Activated CD8-positive, alpha-beta memory T cell treated with anti-CD3 and anti-CD28 coated beads, Interleukin-2, amount 10 ng/mL, durations not matched to agents 7 days and 5 days (primary cell): ENCODE data around the gene IRAK2. TPM values are rescaled to one million over a fixed set of nuclear protein-coding genes. Genes with fewer than 3 reads are reported as not detected.
"Not testable (repeated sequence)": the region's sequence is repeated elsewhere in the genome, so short reads cannot be mapped to it uniquely, and the experiment has no call there.

Source experiments
- ATAC-seq: fragments of 150-1000 bp; cut with Tn5 transposase; one replicate; pipeline ENCODE4 v1.10.0; 2021; ENCODE audit warnings: moderate library complexity
- CTCF ChIA-PET: fragments of 350-600 bp; sonication (Branson Sonifier 250); formaldehyde crosslinking; loops from one replicate; lab custom pipeline; 2021; ENCODE audit warnings: antibody characterized with exemption; lab: Charles Lee
- DNase-seq: peaks from one replicate; pipeline ENCODE4 v3.0.0-alpha.2; 2020
- H3K27ac Mint-ChIP-seq: one replicate; pipeline ENCODE4 v1.8.0; 2021; ENCODE audit warnings: mild to moderate bottlenecking, mixed read lengths
- H3K27me3 Mint-ChIP-seq: one replicate; pipeline ENCODE4 v1.8.0; 2021; ENCODE audit warnings: mixed read lengths
- H3K36me3 Mint-ChIP-seq: one replicate; pipeline ENCODE4 v1.8.0; 2021; ENCODE audit warnings: mild to moderate bottlenecking, mixed read lengths
- H3K4me1 Mint-ChIP-seq: one replicate; pipeline ENCODE4 v1.8.0; 2021; ENCODE audit warnings: mixed read lengths
- H3K4me3 Mint-ChIP-seq: one replicate; pipeline ENCODE4 v1.8.0; 2021; ENCODE audit warnings: mild to moderate bottlenecking, moderate library complexity, mixed read lengths
- H3K9me3 Mint-ChIP-seq: one replicate; pipeline ENCODE4 v1.8.0; 2022; ENCODE audit warnings: low read depth, mixed read lengths
- total RNA-seq, 2 experiments: library from RNA; stranded (reverse); gene quantifications; one replicate each; pipeline ENCODE4 v1.2.3, GENCODE V29; 2021

Gene IRAK2
- total RNA-seq, 2 experiments from 2014 or later, result 3.0 to 9.1 TPM

DNA sequence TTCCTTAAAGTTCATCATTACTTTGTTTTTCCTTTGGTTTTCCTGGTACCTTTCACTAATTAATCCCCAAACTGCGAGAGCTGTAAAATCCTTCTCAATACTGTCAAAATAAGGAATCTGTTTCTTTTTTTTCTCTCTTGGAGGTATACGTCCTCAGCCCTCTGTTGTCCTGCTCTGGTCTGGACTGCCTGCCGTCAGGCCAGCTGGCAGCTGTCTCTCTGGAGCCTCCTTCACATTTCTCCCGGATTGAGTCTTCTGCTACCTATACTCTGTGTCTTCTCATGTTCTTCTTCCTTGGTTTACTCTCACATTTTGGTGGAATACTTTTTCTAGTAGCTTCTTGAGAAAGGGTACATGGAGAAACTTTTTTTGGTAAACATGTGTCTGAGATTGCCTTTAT, 97.3 kb downstream of the IRAK2 start:
- Mint-ChIP-seq H3K27me3 (no peaks in the 10 kb centered on the region), H3K36me3 (peaks cover 62% of the 10 kb centered on the region), H3K4me1 (peaks cover 61% of the 10 kb centered on the region), H3K27ac (peak overlapping the region; percentile 32), H3K9me3 (no peaks in the 10 kb centered on the region), H3K4me3 (no peak overlapping the region)
- DNase-seq, result no peak
- CTCF ChIA-PET, result interaction anchor here (0.7 to 4.1 kb wide), 7 partner anchors 10 to 330 kb away, joined by 3 to 20 read pairs (median 5); no protein-coding TSS in a partner anchor
- no peak for ATAC-seq

GRCh38 chr3:10263646-10264363, 99.1 kb downstream of the IRAK2 start:
- ATAC-seq, result peak; percentile 97
- peak overlapping the region; percentile 65 for H3K27ac Mint-ChIP-seq
- H3K27me3 Mint-ChIP-seq, result no peaks in the 10 kb centered on the region
- CTCF ChIA-PET, result interaction anchor here (0.6 to 4.1 kb wide), 35 partner anchors 9 to 435 kb away, joined by 3 to 20 read pairs (median 3); partner anchors contain the start of genes BRK1, IRAK2, SEC13 and TATDN2
- H3K4me3 Mint-ChIP-seq, result peak overlapping the region; percentile 54
- peak; percentile 76 for DNase-seq
- no peaks in the 10 kb centered on the region for H3K9me3 Mint-ChIP-seq
- peaks cover 65% of the 10 kb centered on the region for H3K4me1 Mint-ChIP-seq
- H3K36me3 Mint-ChIP-seq, result peaks cover 68% of the 10 kb centered on the region

DNA sequence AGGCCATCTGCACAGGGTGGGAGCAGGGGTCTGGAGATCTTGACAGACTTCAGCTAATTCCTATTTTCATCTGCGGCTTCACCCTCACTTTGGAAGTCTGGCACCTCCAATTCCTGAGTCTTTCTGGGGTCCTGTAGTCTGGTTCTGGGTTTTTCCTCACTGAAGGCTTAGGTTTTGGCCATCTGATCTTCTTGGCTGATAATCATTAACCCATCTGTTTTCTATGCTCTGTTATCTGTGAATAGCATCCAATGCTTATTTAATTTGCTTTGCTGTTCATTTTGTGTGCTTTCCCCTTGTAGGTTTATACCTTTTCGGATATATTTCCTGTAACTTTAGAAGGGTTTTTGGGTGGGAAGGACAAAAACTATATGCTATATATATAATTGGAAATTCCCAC, 101.1 kb downstream of the IRAK2 start:
- no peak for DNase-seq
- no peak overlapping the region for H3K4me3 Mint-ChIP-seq
- ATAC-seq, result no peak
- peaks cover 65% of the 10 kb centered on the region for H3K36me3 Mint-ChIP-seq
- no peak overlapping the region for H3K27ac Mint-ChIP-seq
- no peaks in the 10 kb centered on the region for H3K27me3 Mint-ChIP-seq
- no peaks in the 10 kb centered on the region for H3K9me3 Mint-ChIP-seq
- H3K4me1 Mint-ChIP-seq, result peaks cover 58% of the 10 kb centered on the region
- CTCF ChIA-PET, result interaction anchor here (1.4 to 1.6 kb wide), 2 partner anchors 10 to 119 kb away, joined by 3 read pairs; no protein-coding TSS in a partner anchor

DNA sequence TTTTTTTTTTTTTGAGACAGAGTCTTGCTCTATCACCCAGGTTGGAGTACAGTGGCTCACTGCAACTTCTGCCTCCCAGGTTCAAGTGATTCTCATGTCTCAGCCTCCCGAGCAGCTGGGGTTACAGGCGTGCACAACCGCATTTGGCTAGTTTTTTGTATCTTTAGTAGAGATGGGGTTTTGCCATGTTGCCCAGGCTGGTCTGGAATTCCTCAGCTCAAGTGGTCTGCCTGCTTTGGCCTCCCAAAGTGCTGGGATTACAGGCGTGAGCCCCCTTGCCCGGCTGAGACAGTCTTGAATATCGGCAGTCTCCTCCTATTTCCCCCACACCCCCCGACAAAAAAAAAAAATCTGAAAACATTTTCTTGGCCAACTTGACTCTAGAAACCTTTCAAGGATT, 102.2 kb downstream of the IRAK2 start:
- DNase-seq, H3K27me3 Mint-ChIP-seq, H3K9me3 Mint-ChIP-seq, H3K27ac Mint-ChIP-seq, H3K4me3 Mint-ChIP-seq, CTCF ChIA-PET, ATAC-seq: not testable (repeated sequence)
- Mint-ChIP-seq H3K36me3 (peaks cover 63% of the 10 kb centered on the region), H3K4me1 (peaks cover 50% of the 10 kb centered on the region)

- H3K4me3 Mint-ChIP-seq, result no peak overlapping the region
- ATAC-seq, result no peak
- H3K27me3 Mint-ChIP-seq, result no peaks in the 10 kb centered on the region
- H3K27ac Mint-ChIP-seq, result no peak overlapping the region
- CTCF ChIA-PET, result no interaction called here
- peaks cover 61% of the 10 kb centered on the region for H3K36me3 Mint-ChIP-seq
- no peak for DNase-seq
- H3K9me3 Mint-ChIP-seq, result no peaks in the 10 kb centered on the region
- peaks cover 48% of the 10 kb centered on the region for H3K4me1 Mint-ChIP-seq
Observed at GRCh38 chr3:10268116-10268515, 103.4 kb downstream of the IRAK2 start.

DNA sequence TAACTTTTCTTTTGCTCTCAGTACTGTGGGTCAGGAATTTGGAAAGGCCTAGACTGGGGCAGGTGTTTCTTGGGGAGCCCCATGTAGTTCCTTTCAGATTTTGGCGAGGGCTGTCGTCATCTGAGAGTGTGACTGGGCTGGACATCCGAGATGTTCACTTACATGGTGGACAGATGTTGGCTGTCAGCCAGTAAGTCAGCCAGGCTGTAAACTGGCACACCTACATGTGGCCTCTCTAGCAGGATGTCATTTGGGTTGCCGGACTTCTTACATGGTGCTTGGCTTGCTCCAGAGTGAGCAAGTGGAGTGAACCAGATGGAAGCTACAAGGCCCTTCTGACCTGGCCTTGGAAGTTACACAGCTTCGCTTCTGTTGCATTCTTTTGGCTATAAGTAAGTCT, 104.2 kb downstream of the IRAK2 start:
- no peak overlapping the region for H3K4me3 Mint-ChIP-seq
- peaks cover 47% of the 10 kb centered on the region for H3K4me1 Mint-ChIP-seq
- no peak for ATAC-seq
- H3K9me3 Mint-ChIP-seq, result no peaks in the 10 kb centered on the region
- DNase-seq, result no peak
- CTCF ChIA-PET, result interaction anchor here (1.9 kb wide), 1 partner anchor 336 kb away, joined by 4 read pairs; the partner anchor contains the start of gene CRELD1
- H3K27ac Mint-ChIP-seq, result no peak overlapping the region
- peaks cover 58% of the 10 kb centered on the region for H3K36me3 Mint-ChIP-seq
- no peaks in the 10 kb centered on the region for H3K27me3 Mint-ChIP-seq

- peaks cover 47% of the 10 kb centered on the region for H3K4me1 Mint-ChIP-seq
- H3K4me3 Mint-ChIP-seq, result no peak overlapping the region
- peaks cover 56% of the 10 kb centered on the region for H3K36me3 Mint-ChIP-seq
- CTCF ChIA-PET, result interaction anchor here (1.2 to 1.9 kb wide), 2 partner anchors 124 to 336 kb away, joined by 3 to 4 read pairs; partner anchors contain the start of gene CRELD1
- no peaks in the 10 kb centered on the region for H3K27me3 Mint-ChIP-seq
- H3K9me3 Mint-ChIP-seq, result no peaks in the 10 kb centered on the region
- H3K27ac Mint-ChIP-seq, result no peak overlapping the region
- ATAC-seq (no peak), DNase-seq (no peak)
Observed at GRCh38 chr3:10269443-10269842, 104.7 kb downstream of the IRAK2 start.

DNA sequence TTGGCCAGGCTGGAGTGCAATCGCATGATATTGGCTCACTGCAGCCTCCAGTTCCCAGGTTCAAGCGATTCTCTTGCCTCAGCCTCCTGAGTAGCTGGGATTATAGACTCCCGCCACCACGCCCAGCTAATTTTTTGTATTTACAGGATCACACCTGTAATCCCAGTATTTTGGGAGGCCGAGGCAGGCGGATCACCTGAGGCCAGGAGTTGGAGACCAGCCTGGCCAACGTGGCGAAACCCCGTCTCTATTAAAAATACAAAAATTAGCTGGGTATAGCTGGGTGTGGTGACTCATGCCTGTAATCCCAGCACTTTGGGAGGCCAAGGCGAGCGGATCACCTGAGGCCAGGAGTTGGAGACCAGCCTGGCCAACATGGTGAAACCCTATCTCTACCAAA, 107.8 kb downstream of the IRAK2 start:
- CTCF ChIA-PET, result interaction anchor here (1.3 to 1.8 kb wide), 3 partner anchors 9 to 50 kb away, joined by 3 to 8 read pairs (median 4); no protein-coding TSS in a partner anchor
- H3K36me3 Mint-ChIP-seq, result peaks cover 42% of the 10 kb centered on the region
- ATAC-seq, H3K9me3 Mint-ChIP-seq, H3K27me3 Mint-ChIP-seq, DNase-seq, H3K27ac Mint-ChIP-seq, H3K4me3 Mint-ChIP-seq: not testable (repeated sequence)
- H3K4me1 Mint-ChIP-seq, result peaks cover 38% of the 10 kb centered on the region

DNA sequence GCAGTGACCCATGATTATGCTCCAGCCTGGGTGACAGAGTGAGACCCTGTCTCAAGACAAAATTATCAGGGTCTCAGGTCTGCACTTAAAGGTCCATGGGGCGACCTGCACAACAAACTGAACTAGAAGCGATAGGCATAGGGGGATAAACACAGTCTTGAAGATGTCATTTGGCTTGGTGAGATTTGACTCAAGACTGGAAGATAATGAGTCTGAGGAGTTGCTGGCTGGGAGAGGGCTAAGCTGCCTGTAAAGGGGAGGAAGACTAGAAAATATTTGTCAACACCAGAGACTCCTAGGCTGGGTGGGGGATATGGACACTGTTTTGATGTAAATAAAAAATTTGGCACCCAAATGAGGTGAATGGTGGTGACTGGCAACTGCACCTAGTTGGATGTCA, 108.3 kb downstream of the IRAK2 start:
- peak overlapping the region; percentile 13 for H3K27ac Mint-ChIP-seq
- CTCF ChIA-PET, result interaction anchor here (1.5 kb wide), 1 partner anchor 9 kb away, joined by 8 read pairs; no protein-coding TSS in a partner anchor

DNA sequence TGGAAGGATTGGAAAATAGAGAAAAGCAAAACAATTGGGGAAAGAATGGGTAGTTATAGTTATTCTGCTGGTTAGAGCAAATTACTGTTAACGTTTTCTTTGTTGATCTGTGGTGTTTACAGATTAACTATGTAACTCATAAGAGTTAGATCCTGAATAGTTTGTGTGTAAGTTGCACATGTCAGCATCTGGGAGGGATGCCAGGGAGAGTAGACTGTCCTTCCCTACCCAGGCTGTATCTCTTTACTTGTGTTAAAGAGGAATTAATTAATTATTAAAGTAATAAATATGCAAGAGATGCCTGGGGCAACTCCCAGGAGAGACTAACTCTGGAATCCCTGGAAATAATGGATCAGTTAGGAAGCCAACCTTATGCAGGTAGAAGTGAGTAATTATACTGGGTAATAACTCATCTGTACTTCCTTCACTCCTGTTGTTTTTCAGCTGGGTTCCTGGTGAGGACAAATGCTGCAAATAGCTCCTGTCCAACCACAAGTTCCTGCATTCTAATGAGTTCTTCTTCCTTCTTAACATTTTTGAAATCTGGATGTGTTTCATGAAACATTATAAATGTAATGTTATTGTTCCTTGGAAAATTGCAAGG, 109.1 kb downstream of the IRAK2 start:
- H3K4me3 Mint-ChIP-seq, result no peak overlapping the region
- H3K4me1 Mint-ChIP-seq, result peaks cover 35% of the 10 kb centered on the region
- H3K27ac Mint-ChIP-seq, result no peak overlapping the region
- ATAC-seq (no peak), DNase-seq (no peak)
- no peaks in the 10 kb centered on the region for H3K27me3 Mint-ChIP-seq
- no peaks in the 10 kb centered on the region for H3K9me3 Mint-ChIP-seq
- H3K36me3 Mint-ChIP-seq, result peaks cover 37% of the 10 kb centered on the region
- CTCF ChIA-PET, result no interaction called here

More for the DNA sequence above, 108.3 kb downstream of the IRAK2 start:
- Mint-ChIP-seq H3K36me3 (peaks cover 41% of the 10 kb centered on the region), H3K4me1 (peaks cover 36% of the 10 kb centered on the region), H3K4me3 (no peak overlapping the region), H3K27me3 (no peaks in the 10 kb centered on the region), H3K9me3 (no peaks in the 10 kb centered on the region)
- ATAC-seq (no peak), DNase-seq (no peak)

GRCh38 chr3:10274601-10275000, 109.9 kb downstream of the IRAK2 start:
- no peak for ATAC-seq
- Mint-ChIP-seq H3K4me1 (peaks cover 31% of the 10 kb centered on the region), H3K9me3 (no peaks in the 10 kb centered on the region), H3K27me3 (no peaks in the 10 kb centered on the region), H3K4me3 (no peak overlapping the region), H3K27ac (no peak overlapping the region), H3K36me3 (peaks cover 40% of the 10 kb centered on the region)
- CTCF ChIA-PET, result no interaction called here
- DNase-seq, result no peak

- Mint-ChIP-seq H3K27ac (peak overlapping the region; percentile 1), H3K4me1 (peaks cover 30% of the 10 kb centered on the region), H3K36me3 (peaks cover 30% of the 10 kb centered on the region), H3K4me3 (no peak overlapping the region), H3K9me3 (no peaks in the 10 kb centered on the region), H3K27me3 (no peaks in the 10 kb centered on the region)
- CTCF ChIA-PET, result interaction anchor here (1.0 to 1.7 kb wide), 3 partner anchors 11 to 149 kb away, joined by 3 to 6 read pairs (median 4); no protein-coding TSS in a partner anchor
- ATAC-seq (no peak), DNase-seq (no peak)
Observed at GRCh38 chr3:10277115-10277625, 112.5 kb downstream of the IRAK2 start.

DNA sequence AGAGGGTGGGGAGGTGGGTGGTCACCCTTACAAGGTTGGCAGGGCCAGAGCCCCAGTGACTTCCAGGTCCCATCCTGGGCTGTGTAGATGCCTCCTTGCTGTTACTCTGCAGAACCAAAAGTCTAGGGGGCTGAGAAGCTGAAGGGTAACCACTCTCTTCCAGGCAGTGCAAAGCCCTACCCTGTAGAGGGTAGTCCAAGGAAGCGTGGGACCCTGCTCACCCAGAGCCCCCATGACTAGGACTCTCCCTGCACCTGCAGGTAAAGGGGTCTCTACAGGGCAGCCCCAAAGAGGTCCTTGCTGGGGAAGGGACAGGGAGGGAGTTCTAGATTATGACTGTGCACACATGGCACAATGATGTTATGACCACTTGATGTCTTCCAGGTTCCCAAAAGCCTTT, 113.8 kb downstream of the IRAK2 start:
- Mint-ChIP-seq H3K27me3 (no peaks in the 10 kb centered on the region), H3K27ac (no peak overlapping the region), H3K4me1 (peaks cover 30% of the 10 kb centered on the region), H3K36me3 (peaks cover 31% of the 10 kb centered on the region), H3K9me3 (no peaks in the 10 kb centered on the region), H3K4me3 (no peak overlapping the region)
- CTCF ChIA-PET, result no interaction called here
- ATAC-seq (no peak), DNase-seq (no peak)
